ENCODE results near the gene EPHB2. TPM values are rescaled to one million over a fixed set of nuclear protein-coding genes. Genes with fewer than 3 reads are reported as not detected.

The EPHB2 gene
- total and polyA plus RNA-seq, 11 donors, result 0.11 to 6.3 (median 0.70) TPM

- Histone ChIP-seq H3K4me1 (no peaks in the 10 kb centered on the region), H3K9me3 (no peaks in the 10 kb centered on the region), H3K36me3 (no peaks in the 10 kb centered on the region), H3K27me3 (peaks cover 0 to 5% (median 0%) of the 10 kb centered on the region in 9 donors), H3K4me3 (no peak overlapping the region), H3K27ac (no peak overlapping the region)
- TF ChIP-seq CTCF (IDR thresholded peaks at IDR 0.05) (no peak), POLR2A (IDR thresholded peaks at IDR 0.05) (no peak)
- ATAC-seq, result no peak
- 92 to 94% (median 92%) methylated on average over 12 to 13 of the region's 13 CpGs for WGBS, 4 donors
- intact Hi-C loops (cut with DNase I), result no loop called here
- DNase-seq, result no peak
These were observed 199.6 kb downstream of the EPHB2 start for GRCh38 chr1:22910286-22910685.

- DNase-seq (no peak), ATAC-seq (no peak)
- no peaks in the 10 kb centered on the region for H3K9me3 ChIP-seq
- no peak overlapping the region for H3K4me3 ChIP-seq
- 84 to 92% (median 91%) methylated on average over 5 of the region's 5 CpGs for WGBS, 4 donors
- H3K27ac ChIP-seq, result no peak overlapping the region
- no peaks in the 10 kb centered on the region for H3K4me1 ChIP-seq
- TF ChIP-seq CTCF (IDR thresholded peaks at IDR 0.05), result no peak
- no peak for TF ChIP-seq POLR2A (IDR thresholded peaks at IDR 0.05)
- H3K36me3 ChIP-seq, result no peaks in the 10 kb centered on the region
- intact Hi-C loops (cut with DNase I), result no loop called here
- peaks cover 0 to 5% (median 0%) of the 10 kb centered on the region in 9 donors for H3K27me3 ChIP-seq
These were observed 200.5 kb downstream of the EPHB2 start for GRCh38 chr1:22910986-22911651.

GRCh38 chr1:22912311-22912710 lies 201.7 kb downstream of the EPHB2 start:
- ATAC-seq (no peak), DNase-seq (no peak)
- intact Hi-C loops (cut with DNase I), result no loop called here
- no peak overlapping the region for H3K27ac ChIP-seq
- peaks cover 0 to 5% (median 0%) of the 10 kb centered on the region in 9 donors for H3K27me3 ChIP-seq
- no peaks in the 10 kb centered on the region for H3K36me3 ChIP-seq
- no peaks in the 10 kb centered on the region for H3K4me1 ChIP-seq
- TF ChIP-seq POLR2A (IDR thresholded peaks at IDR 0.05) (no peak), CTCF (IDR thresholded peaks at IDR 0.05) (no peak)
- no peak overlapping the region for H3K4me3 ChIP-seq
- WGBS, 4 donors, result 92 to 96% (median 93%) methylated on average over 15 to 16 of the region's 16 CpGs
- no peaks in the 10 kb centered on the region for H3K9me3 ChIP-seq

- Histone ChIP-seq H3K9me3 (no peaks in the 10 kb centered on the region), H3K36me3 (no peaks in the 10 kb centered on the region), H3K27me3 (peaks cover 0 to 5% (median 0%) of the 10 kb centered on the region in 9 donors), H3K4me1 (no peaks in the 10 kb centered on the region), H3K4me3 (no peak overlapping the region), H3K27ac (no peak overlapping the region)
- DNase-seq (no peak), ATAC-seq (no peak)
- 65 to 70% (median 69%) methylated on average over 24 of the region's 24 CpGs for WGBS, 4 donors
- intact Hi-C loops (cut with DNase I), result no loop called here
- TF ChIP-seq POLR2A (IDR thresholded peaks at IDR 0.05) (no peak), CTCF (IDR thresholded peaks at IDR 0.05) (no peak)
These were observed 202.9 kb downstream of the EPHB2 start for GRCh38 chr1:22913421-22914141.
